Measurements from ENCODE around the gene MAPK11. TPM values are rescaled to one million over a fixed set of nuclear protein-coding genes. Genes with fewer than 3 reads are reported as not detected.

The MAPK11 gene
- total RNA-seq, 1 donor from 2014 or later, result not detected

- Histone ChIP-seq H3K4me2 (no peak overlapping the region), H3F3A (ENCODE audit: low read depth) (peaks cover 9% of the 10 kb centered on the region), H3K27ac (no peak overlapping the region), H3K79me2 (ENCODE audit: low read depth) (peaks cover 28% of the 10 kb centered on the region), H3K36me3 (no peaks in the 10 kb centered on the region), H3K4me1 (peaks cover 19% of the 10 kb centered on the region), H4K20me1 (ENCODE audit: low read depth) (peaks cover 65% of the 10 kb centered on the region), H2AFZ (replicated peaks) (no peak overlapping the region), H3K9ac (no peak overlapping the region), H3K27me3 (no peaks in the 10 kb centered on the region), H3K9me3 (ENCODE audit: low read depth) (no peaks in the 10 kb centered on the region), H3K4me3 (no peak overlapping the region)
- H3K36me3 Mint-ChIP-seq, result peaks cover 2% of the 10 kb centered on the region
- no peaks in the 10 kb centered on the region for H3K9me3 Mint-ChIP-seq
- H3K27ac Mint-ChIP-seq, result no peak overlapping the region
- H3K4me3 Mint-ChIP-seq, result no peak overlapping the region
- H3K27me3 Mint-ChIP-seq (ENCODE audit: insufficient read depth, low read depth), result peaks cover 3% of the 10 kb centered on the region
- peaks cover 11% of the 10 kb centered on the region for H3K4me1 Mint-ChIP-seq
- no peak for DNase-seq (ENCODE audit: low spot score)
- TF ChIP-seq, protein P1, sequence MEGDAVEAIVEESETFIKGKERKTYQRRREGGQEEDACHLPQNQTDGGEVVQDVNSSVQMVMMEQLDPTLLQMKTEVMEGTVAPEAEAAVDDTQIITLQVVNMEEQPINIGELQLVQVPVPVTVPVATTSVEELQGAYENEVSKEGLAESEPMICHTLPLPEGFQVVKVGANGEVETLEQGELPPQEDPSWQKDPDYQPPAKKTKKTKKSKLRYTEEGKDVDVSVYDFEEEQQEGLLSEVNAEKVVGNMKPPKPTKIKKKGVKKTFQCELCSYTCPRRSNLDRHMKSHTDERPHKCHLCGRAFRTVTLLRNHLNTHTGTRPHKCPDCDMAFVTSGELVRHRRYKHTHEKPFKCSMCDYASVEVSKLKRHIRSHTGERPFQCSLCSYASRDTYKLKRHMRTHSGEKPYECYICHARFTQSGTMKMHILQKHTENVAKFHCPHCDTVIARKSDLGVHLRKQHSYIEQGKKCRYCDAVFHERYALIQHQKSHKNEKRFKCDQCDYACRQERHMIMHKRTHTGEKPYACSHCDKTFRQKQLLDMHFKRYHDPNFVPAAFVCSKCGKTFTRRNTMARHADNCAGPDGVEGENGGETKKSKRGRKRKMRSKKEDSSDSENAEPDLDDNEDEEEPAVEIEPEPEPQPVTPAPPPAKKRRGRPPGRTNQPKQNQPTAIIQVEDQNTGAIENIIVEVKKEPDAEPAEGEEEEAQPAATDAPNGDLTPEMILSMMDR (IDR thresholded peaks at IDR 0.05), result no peak
- TF ChIP-seq EZH2phosphoT487 (IDR thresholded peaks at IDR 0.05), result no peak
- TF ChIP-seq EZH2 (IDR thresholded peaks at IDR 0.05), result no peak
These were observed 19.2 kb upstream of the MAPK11 start for GRCh38 chr22:50289151-50289941.

- peaks cover 21% of the 10 kb centered on the region for H3K79me2 ChIP-seq (ENCODE audit: low read depth)
- no peaks in the 10 kb centered on the region for H3F3A ChIP-seq (ENCODE audit: low read depth)
- H4K20me1 ChIP-seq (ENCODE audit: low read depth), result peaks cover 49% of the 10 kb centered on the region
These were observed 17.6 kb upstream of the MAPK11 start for GRCh38 chr22:50287731-50288130.

DNA sequence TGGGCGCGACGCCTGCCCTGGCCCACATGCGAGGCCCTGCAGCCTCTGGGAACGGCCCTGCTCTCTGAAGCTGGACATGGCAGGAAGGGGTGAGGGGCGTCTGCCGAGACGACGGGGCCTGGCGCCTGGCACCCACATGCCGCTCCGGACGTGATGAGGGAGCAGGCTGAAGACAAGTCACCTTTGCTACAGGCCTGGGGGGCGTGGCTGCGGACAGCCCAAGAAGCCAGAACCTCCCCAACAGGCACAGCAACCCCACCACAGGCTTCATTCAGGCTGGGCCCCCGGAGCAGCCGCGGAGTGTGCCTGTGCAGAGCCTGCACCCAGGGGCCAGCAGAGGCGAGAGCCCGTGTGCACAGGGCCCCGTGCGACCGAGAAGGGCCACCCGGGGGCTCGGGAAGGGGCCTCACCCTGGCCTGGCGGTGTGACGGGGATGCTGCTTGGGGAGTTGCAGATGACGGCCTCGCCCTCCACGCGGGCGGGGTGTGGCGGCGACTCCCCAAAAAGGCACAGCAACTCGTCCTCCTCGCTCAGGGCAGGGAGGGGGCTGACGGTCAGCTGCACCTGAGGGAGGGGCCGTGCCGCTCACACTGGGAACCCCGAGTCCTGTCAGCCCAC lies 16.6 kb upstream of the MAPK11 start:
- H3K4me1 Mint-ChIP-seq, result no peaks in the 10 kb centered on the region
- H3K36me3 ChIP-seq, result no peaks in the 10 kb centered on the region

More at GRCh38 chr22:50287731-50288130, 17.6 kb upstream of the MAPK11 start:
- peaks cover 2% of the 10 kb centered on the region for H3K27me3 Mint-ChIP-seq (ENCODE audit: insufficient read depth, low read depth)
- Histone ChIP-seq H3K4me1 (peaks cover 4% of the 10 kb centered on the region), H3K27me3 (no peaks in the 10 kb centered on the region), H3K27ac (no peak overlapping the region), H3K4me2 (no peak overlapping the region), H2AFZ (replicated peaks) (no peak overlapping the region), H3K36me3 (no peaks in the 10 kb centered on the region), H3K9ac (no peak overlapping the region), H3K9me3 (ENCODE audit: low read depth) (no peaks in the 10 kb centered on the region), H3K4me3 (no peak overlapping the region)
- TF ChIP-seq EZH2 (IDR thresholded peaks at IDR 0.05), result no peak
- TF ChIP-seq EZH2phosphoT487 (IDR thresholded peaks at IDR 0.05), result no peak
- TF ChIP-seq, protein P1 (IDR thresholded peaks at IDR 0.05), result no peak
- peaks cover 3% of the 10 kb centered on the region for H3K36me3 Mint-ChIP-seq
- no peak overlapping the region for H3K27ac Mint-ChIP-seq
- no peak for DNase-seq (ENCODE audit: low spot score)
- no peaks in the 10 kb centered on the region for H3K9me3 Mint-ChIP-seq
- H3K4me3 Mint-ChIP-seq, result no peak overlapping the region
- H3K4me1 Mint-ChIP-seq, result peaks cover 5% of the 10 kb centered on the region

More for the DNA sequence above, 16.6 kb upstream of the MAPK11 start:
- Histone ChIP-seq H3K4me2 (no peak overlapping the region), H3F3A (ENCODE audit: low read depth) (no peaks in the 10 kb centered on the region), H4K20me1 (ENCODE audit: low read depth) (peaks cover 40% of the 10 kb centered on the region), H3K4me3 (no peak overlapping the region), H2AFZ (replicated peaks) (no peak overlapping the region), H3K79me2 (ENCODE audit: low read depth) (peaks cover 12% of the 10 kb centered on the region), H3K9ac (no peak overlapping the region), H3K9me3 (ENCODE audit: low read depth) (no peaks in the 10 kb centered on the region), H3K27me3 (no peaks in the 10 kb centered on the region), H3K27ac (no peak overlapping the region), H3K4me1 (no peaks in the 10 kb centered on the region)
- Mint-ChIP-seq H3K4me3 (no peak overlapping the region), H3K27me3 (ENCODE audit: insufficient read depth, low read depth) (no peaks in the 10 kb centered on the region), H3K9me3 (no peaks in the 10 kb centered on the region), H3K36me3 (peaks cover 3% of the 10 kb centered on the region), H3K27ac (no peak overlapping the region)
- TF ChIP-seq EZH2phosphoT487 (IDR thresholded peaks at IDR 0.05), result no peak
- no peak for TF ChIP-seq EZH2 (IDR thresholded peaks at IDR 0.05)
- TF ChIP-seq, protein P1 (IDR thresholded peaks at IDR 0.05), result no peak
- DNase-seq (ENCODE audit: low spot score), result no peak
